ENCODE results near the gene RAB5B. TPM values are rescaled to one million over a fixed set of nuclear protein-coding genes. Genes with fewer than 3 reads are reported as not detected.

Gene RAB5B
- total and polyA plus RNA-seq, 3 donors from 2014 or later = 139 to 198 (median 144) TPM

DNA sequence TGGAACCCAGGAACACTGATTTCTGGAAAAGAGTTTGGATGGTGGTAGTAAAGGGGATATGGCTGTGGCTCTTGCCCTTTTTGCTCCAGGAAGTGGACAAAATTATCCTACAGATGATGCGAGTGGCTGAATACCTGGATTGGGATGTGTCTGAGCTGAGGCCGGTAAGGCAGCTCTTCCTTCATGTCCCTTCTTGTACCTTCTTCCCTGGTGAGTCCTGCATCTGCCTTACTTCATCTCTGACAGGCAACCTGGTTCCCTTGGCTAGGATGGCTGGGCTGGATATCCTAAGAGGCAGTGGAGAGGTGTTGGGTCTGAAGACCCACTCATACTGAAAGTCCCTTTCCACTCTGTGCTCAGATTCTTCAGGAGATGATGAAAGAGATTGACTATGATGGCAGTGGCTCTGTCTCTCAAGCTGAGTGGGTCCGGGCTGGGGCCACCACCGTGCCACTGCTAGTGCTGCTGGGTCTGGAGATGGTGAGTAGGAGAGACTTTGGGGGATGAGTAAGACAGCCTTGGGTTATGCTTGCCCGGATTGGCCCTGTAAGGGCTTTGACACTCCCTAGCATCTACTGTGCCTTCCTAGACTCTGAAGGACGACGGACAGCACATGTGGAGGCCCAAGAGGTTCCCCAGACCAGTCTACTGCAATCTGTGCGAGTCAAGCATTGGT, 34.9 kb upstream of the RAB5B start:
- intact Hi-C loops (cut with DNase I; ENCODE audit: low total_unique reads) = loop anchor here (10.0 kb wide), 1 partner anchor 194 kb away; the partner anchor contains the start of gene GDF11
- TF ChIP-seq POLR2A (IDR thresholded peaks at IDR 0.05) = no peak
- TF ChIP-seq, protein P1, sequence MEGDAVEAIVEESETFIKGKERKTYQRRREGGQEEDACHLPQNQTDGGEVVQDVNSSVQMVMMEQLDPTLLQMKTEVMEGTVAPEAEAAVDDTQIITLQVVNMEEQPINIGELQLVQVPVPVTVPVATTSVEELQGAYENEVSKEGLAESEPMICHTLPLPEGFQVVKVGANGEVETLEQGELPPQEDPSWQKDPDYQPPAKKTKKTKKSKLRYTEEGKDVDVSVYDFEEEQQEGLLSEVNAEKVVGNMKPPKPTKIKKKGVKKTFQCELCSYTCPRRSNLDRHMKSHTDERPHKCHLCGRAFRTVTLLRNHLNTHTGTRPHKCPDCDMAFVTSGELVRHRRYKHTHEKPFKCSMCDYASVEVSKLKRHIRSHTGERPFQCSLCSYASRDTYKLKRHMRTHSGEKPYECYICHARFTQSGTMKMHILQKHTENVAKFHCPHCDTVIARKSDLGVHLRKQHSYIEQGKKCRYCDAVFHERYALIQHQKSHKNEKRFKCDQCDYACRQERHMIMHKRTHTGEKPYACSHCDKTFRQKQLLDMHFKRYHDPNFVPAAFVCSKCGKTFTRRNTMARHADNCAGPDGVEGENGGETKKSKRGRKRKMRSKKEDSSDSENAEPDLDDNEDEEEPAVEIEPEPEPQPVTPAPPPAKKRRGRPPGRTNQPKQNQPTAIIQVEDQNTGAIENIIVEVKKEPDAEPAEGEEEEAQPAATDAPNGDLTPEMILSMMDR (IDR thresholded peaks at IDR 0.05) = no peak
- no peaks in the 10 kb centered on the region for H3K27me3 ChIP-seq
- H3K4me3 ChIP-seq = no peak overlapping the region
- no peaks in the 10 kb centered on the region for H3K9me3 ChIP-seq
- WGBS, 2 donors = 91 to 94% methylated on average over 8 of the region's 8 CpGs
- H3K27ac ChIP-seq = no peak overlapping the region
- no peak for DNase-seq
- H3K36me3 ChIP-seq (ENCODE audit: low read depth, missing control alignments) = no peaks in the 10 kb centered on the region
- H3K4me1 ChIP-seq = no peaks in the 10 kb centered on the region

DNA sequence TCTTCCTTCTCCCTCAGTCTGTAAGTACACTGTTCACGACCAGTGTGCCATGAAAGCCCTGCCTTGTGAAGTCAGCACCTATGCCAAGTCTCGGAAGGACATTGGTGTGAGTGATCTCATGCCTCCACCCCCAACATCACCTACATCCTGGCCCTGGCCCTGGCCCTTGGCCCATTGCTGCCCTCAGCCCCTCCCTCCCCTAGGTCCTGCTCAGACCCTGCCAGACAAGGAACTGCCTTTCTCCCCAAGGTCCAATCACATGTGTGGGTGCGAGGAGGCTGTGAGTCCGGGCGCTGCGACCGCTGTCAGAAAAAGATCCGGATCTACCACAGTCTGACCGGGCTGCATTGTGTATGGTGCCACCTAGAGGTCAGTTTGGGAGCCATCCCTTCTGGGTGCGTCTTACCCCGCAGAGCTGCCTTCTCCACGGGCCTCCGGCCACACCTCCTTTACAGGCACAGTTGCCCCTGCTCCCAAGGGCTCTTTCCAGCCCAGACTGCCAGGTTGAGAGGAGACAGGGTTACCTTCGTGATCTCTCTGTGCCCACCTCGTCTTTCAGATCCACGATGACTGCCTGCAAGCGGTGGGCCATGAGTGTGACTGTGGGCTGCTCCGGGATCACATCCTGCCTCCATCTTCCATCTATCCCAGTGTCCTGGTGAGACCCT, 33.7 kb upstream of the RAB5B start:
- Histone ChIP-seq H3K9me3 (no peaks in the 10 kb centered on the region), H3K27ac (no peak overlapping the region), H3K4me1 (no peaks in the 10 kb centered on the region), H3K36me3 (ENCODE audit: low read depth, missing control alignments) (no peaks in the 10 kb centered on the region), H3K27me3 (no peaks in the 10 kb centered on the region), H3K4me3 (no peak overlapping the region)
- intact Hi-C loops (cut with DNase I; ENCODE audit: low total_unique reads) = no loop called here
- TF ChIP-seq, protein P1 (IDR thresholded peaks at IDR 0.05) = peak; percentile 75 to 84 (median 76)
- no peak for TF ChIP-seq POLR2A (IDR thresholded peaks at IDR 0.05)
- peak; percentile 93 for DNase-seq
- WGBS, 2 donors = 13 to 21% methylated on average over 13 to 18 of the region's 18 CpGs

DNA sequence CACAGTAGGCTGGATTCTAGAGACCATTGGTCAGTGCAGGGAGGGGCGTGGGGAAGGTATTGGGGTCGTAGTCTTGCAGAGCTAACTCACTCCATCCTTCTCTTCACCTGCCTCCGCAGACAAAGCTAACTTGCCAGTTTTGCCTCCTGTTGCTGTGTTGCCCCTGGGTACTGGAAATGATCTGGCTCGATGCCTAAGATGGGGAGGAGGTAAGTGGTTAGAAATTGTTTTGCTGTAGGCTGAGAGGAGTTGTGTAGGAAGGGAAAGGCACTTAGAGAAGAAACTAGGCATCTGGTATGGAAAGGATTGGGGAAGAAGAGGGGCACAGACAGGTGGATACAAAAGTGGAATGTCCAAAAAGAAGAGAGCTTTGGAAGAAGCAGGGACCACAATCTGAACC, 31.8 kb upstream of the RAB5B start:
- no peak overlapping the region for H3K4me3 ChIP-seq
- H3K27me3 ChIP-seq = no peaks in the 10 kb centered on the region
- DNase-seq = no peak
- TF ChIP-seq, protein P1 (IDR thresholded peaks at IDR 0.05) = no peak
- TF ChIP-seq POLR2A (IDR thresholded peaks at IDR 0.05) = no peak
- 91 to 94% methylated on average over 4 of the region's 4 CpGs for WGBS, 2 donors
- H3K36me3 ChIP-seq (ENCODE audit: low read depth, missing control alignments) = no peaks in the 10 kb centered on the region
- intact Hi-C loops (cut with DNase I; ENCODE audit: low total_unique reads) = no loop called here
- H3K9me3 ChIP-seq = no peaks in the 10 kb centered on the region
- no peaks in the 10 kb centered on the region for H3K4me1 ChIP-seq
- no peak overlapping the region for H3K27ac ChIP-seq

DNA sequence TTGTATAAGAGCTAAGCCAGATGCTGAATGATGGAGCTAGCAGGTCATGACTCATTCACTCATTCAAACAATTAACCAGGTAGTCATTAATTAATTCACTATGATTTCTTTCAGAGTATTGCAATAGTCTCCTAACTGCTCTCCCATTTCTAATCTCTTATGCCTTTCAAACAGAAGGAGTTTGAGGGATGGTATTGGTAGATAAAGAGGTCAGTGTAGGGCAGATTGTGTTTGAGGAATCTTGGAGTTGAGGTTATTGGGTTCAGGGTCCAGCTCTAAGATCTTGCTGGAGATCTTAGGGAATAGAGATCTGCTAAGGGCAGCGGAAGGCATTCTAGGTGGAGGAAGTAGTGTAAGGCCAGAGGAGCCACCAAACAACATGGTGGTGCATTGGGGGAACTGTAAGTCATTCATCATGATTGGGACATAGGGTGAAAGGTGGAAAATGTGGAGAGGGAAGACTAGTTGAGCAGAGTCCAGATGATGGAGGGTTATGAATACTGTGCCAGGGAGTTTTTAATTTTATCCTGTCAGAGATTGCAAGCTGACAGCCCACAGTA, 31.2 kb upstream of the RAB5B start:
- intact Hi-C loops (cut with DNase I; ENCODE audit: low total_unique reads) = no loop called here
- Histone ChIP-seq H3K36me3 (ENCODE audit: low read depth, missing control alignments) (no peaks in the 10 kb centered on the region), H3K27ac (no peak overlapping the region), H3K4me1 (no peaks in the 10 kb centered on the region), H3K9me3 (no peaks in the 10 kb centered on the region), H3K27me3 (no peaks in the 10 kb centered on the region), H3K4me3 (no peak overlapping the region)
- 92 to 96% methylated on average over 1 of the region's 1 CpG for WGBS, 2 donors
- TF ChIP-seq POLR2A (IDR thresholded peaks at IDR 0.05) = no peak
- TF ChIP-seq, protein P1 (IDR thresholded peaks at IDR 0.05) = no peak
- no peak for DNase-seq

Data from testis (tissue), 3 donors.